Lower leg skin (tissue), 4 donors: ENCODE results near the gene CCDC92. TPM values are rescaled to one million over a fixed set of nuclear protein-coding genes. Genes with fewer than 3 reads are reported as not detected.

ENCODE experiments used
- DNase-seq, 2 donors: peaks; one replicate each; pipeline ENCODE4 v3.0.0-alpha.2; 2019; ENCODE audit warnings: low spot score in 2 of 2
- H3K4me3 ChIP-seq: fragments of 200-600 bp; sonication (generic); 2 replicates; pipeline ENCODE4 v1.5.1; 2017; ENCODE audit warnings: mild to moderate bottlenecking, low read depth; ENCODE audit not compliant: poor library complexity, severe bottlenecking
- CTCF ChIP-seq, 3 donors: fragments of 450-650 bp; IDR thresholded peaks; one replicate each; pipeline ENCODE4 v1.5.1; 2016; ENCODE audit warnings: antibody characterized with exemption in 3 of 3, mild to moderate bottlenecking in 3 of 3, moderate library complexity in 2 of 3
- POLR2A ChIP-seq, 2 donors: fragments of 450-650 bp; IDR thresholded peaks; one replicate each; pipeline ENCODE4 v1.6.1; 2016 to 2017; ENCODE audit warnings: antibody characterized with exemption in 2 of 2, mild to moderate bottlenecking in 1 of 2, moderate library complexity in 1 of 2
- whole genome bisulfite sequencing, 2 donors: methylation state at CpG; one replicate each; pipeline ENCODE4 v1.1.5; 2018; 5-methylcytosine and 5-hydroxymethylcytosine counted together
- intact Hi-C: fragments of 100-400 bp; cut with DNase I; formaldehyde crosslinking; loops from one replicate; pipeline ENCODE4 v1.15.0; 2023; ENCODE audit warnings: low total_unique reads
- total RNA-seq, 4 donors: library from RNA; depleted of rRNA; stranded (reverse); fragments of >200 nt; gene quantifications; one replicate each; pipeline ENCODE4 v1.1.0, GENCODE V29; 2016

The CCDC92 gene
- total RNA-seq = 10 to 100 TPM in 2 of 4 donors, 1 to 10 TPM in 2; 6.7 to 11.9 (median 10.1) TPM

- DNase-seq = peak; percentile 79 to 97
- H3K4me3 ChIP-seq = peak within 1 kb of the TSS; percentile 78
- WGBS, 2 donors = 0% methylated on average over 18 to 19 of the region's 138 CpGs
- intact Hi-C loops = no loop called here
- TF ChIP-seq POLR2A (IDR thresholded peaks at IDR 0.05) = no peak
- TF ChIP-seq CTCF (IDR thresholded peaks at IDR 0.05) = no peak
Measured at GRCh38 chr12:123972457-123973401, at the start of gene CCDC92, which contains the start of gene ZNF664. CCDC92 (minus strand) TSS chr12:123972831; CDS start chr12:123944305, 28,526 bp downstream. ZNF664 (plus strand) TSS chr12:123973215; CDS start chr12:124012145, 38,930 bp downstream.

- WGBS, 2 donors = 83 to 86% methylated on average over 3 of the region's 3 CpGs
- H3K4me3 ChIP-seq = no peak overlapping the region
- DNase-seq = no peak
- intact Hi-C loops = no loop called here
- TF ChIP-seq CTCF (IDR thresholded peaks at IDR 0.05) (no peak), POLR2A (IDR thresholded peaks at IDR 0.05) (no peak)
Measured at GRCh38 chr12:124022161-124022560, 49.5 kb upstream of the CCDC92 start.

- 69% methylated on average over 3 of the region's 3 CpGs for WGBS, 2 donors
- TF ChIP-seq CTCF (IDR thresholded peaks at IDR 0.05) (no peak), POLR2A (IDR thresholded peaks at IDR 0.05) (no peak)
- intact Hi-C loops = no loop called here
- H3K4me3 ChIP-seq = no peak overlapping the region
- DNase-seq = no peak
Measured at GRCh38 chr12:124021007-124021406, 48.4 kb upstream of the CCDC92 start.

GRCh38 chr12:124020514-124020949 is 47.9 kb upstream of the CCDC92 start:
- H3K4me3 ChIP-seq = no peak overlapping the region
- TF ChIP-seq CTCF (IDR thresholded peaks at IDR 0.05) = no peak
- TF ChIP-seq POLR2A (IDR thresholded peaks at IDR 0.05) = no peak
- WGBS, 2 donors = 53 to 67% methylated on average over 2 of the region's 2 CpGs
- DNase-seq = peak in 1 of 2 donors; percentile 63
- intact Hi-C loops = no loop called here

GRCh38 chr12:124019115-124019514 is 46.5 kb upstream of the CCDC92 start:
- DNase-seq = no peak
- intact Hi-C loops = no loop called here
- TF ChIP-seq POLR2A (IDR thresholded peaks at IDR 0.05) = no peak
- no peak for TF ChIP-seq CTCF (IDR thresholded peaks at IDR 0.05)
- no peak overlapping the region for H3K4me3 ChIP-seq
